M059J (cell line): ENCODE measurements around the gene C6orf132. TPM values are rescaled to one million over a fixed set of nuclear protein-coding genes. Genes with fewer than 3 reads are reported as not detected.

Experiments
- DNase-seq: peaks from one replicate; pipeline ENCODE4 v3.0.0-alpha.2; 2012; ENCODE audit warnings: low read depth
- total RNA-seq: library from RNA; depleted of rRNA; stranded (reverse); fragments of >200 nt; shearing (Covaris generic); gene quantifications from 2 replicates; pipeline ENCODE4 v1.2.3, GENCODE V29; 2014

Gene C6orf132
- total RNA-seq, 1 experiment from 2014 or later = 2.2 TPM

DNA sequence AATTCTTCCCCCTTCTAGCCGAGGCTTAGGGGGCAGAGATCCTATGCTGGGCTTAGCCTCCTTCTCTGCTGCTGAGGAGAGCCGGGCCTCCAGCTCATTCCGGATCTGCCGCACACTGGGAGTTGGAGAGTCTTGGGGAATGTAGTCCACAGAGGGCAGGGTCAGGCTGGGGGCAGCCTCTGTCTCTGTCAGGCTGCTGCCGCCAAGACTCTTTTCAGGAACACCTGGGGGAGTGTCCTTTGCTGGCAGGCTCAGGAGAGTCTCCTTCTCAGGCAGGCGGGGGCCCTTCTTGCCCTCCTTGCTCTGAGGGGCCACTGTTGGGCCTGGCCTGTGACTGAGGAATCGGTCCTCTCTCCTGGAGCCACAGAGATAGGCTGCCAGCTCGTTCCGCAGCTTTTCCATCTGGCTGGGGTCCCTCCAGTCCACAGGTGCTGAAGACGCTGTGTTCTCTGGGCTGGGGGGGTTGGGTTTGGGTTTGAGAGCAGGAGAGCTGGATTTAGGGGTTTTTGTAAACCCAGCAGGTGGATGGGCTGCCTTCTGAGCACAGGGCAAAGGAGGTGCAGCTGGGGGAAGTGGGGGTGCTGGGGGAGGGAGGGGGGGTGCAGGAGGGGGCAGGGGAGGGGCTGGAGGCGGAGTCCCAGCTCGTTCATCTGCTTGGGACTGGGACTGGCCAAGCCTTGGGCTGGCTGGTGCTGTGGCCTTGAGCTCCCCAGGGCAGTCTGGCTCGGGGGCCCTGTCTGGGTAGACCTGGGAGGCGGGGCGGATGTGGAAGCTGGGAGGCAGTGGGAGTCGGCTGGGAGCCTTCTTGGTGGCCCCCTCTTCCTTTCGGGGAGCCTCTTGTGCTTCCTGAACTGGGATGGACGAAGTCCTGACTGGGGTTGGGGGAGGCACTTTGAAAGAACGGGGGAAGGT lies 36.1 kb downstream of the C6orf132 start:
- no peak for DNase-seq

DNA sequence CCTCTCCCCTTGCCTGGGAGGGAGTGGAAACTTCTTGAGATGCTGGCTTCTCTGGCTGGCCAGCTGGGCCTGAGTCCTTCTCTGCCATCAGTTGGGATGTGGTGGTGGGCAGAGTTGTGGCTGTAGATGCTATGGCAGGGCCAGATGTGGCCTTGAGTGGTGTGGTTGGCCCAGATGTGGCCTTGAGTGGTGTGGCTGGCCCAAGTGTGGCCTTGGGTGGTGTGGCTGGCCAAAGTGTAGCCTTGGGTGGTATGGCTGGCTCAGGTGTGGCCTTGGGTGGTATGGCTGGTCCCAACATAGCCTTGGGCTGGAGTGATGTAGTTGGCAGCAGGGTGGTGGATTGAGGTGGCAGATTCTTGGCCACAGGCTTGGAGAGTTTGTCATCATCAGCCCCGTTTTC lies 36.7 kb downstream of the C6orf132 start:
- DNase-seq = no peak

DNA sequence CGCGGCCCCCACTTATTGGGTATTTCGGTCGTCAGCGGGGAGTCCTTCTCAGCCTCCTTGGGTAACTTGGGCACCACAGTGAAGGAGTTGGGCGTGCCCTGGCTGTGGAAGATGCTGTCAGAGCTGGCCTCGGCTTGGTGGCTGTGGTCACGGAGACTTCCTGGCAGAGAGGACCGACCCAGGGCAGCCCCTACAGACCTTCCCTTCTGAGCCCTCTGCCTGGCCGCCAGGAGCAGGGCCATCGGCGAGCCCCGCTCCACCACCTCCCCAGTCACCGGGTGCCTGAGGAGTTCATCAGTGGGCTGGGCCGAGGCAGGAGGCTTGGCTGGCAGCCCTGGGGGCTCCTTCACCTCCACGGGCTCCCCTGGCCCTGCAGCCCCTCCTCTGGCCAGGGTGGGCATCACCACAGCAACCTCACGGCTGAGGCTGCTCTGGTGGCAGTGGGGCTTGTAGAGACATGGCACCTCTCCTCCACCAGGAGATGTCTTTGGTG lies 37.2 kb downstream of the C6orf132 start:
- DNase-seq = no peak

DNA sequence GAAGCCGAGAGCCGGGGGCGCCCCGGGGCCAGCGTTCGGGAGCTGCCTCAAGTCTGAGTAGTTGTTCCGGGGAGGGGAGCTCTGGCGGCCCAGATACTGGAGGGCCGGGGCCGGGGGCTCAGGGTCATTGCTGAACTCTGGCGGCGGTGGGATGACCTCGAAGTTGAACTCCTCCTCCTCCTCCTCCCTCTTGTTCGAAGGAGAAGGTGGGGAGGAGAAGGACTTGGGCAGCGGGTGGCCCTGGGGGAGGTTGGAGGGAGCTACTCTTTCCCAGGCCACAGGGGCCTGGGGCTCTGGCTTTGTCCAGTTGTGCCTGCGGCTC lies 37.7 kb downstream of the C6orf132 start:
- DNase-seq = no peak

DNA sequence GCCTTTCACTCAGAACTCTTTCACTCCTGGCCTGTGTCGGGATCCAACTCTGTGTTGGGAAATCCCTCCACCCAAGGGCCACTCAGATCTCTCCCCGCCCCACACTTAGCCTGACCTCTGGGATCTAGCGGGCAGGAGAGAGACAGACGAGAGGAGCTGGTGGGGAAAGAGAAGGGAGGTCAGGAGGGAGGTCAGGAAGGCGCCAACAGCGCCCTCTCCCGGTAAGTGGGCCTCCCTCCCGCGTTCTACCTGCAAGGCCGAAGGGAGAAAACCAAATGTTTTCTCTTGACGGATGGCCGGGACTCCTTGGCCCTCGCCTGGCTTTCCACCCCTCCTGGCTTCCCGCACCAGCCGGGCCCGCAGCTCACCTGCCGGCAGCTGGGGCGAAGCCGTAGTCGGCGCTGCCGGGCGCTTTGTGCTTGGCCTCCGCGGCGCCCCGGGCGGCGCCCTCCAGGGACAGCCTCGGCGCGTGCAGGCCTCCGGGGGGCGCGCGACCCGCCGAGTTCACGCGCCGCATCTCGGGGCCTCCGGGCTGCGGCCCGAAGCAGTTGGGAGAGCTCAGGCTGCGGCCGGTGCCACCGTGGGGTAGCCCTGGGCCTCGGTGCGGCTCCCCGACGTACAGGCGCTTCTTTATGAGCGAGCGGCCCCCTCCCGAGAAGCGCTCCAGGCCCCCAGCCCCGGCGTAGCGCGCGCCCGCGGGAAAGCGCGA lies 38.2 kb downstream of the C6orf132 start:
- peak; percentile 47 for DNase-seq

DNA sequence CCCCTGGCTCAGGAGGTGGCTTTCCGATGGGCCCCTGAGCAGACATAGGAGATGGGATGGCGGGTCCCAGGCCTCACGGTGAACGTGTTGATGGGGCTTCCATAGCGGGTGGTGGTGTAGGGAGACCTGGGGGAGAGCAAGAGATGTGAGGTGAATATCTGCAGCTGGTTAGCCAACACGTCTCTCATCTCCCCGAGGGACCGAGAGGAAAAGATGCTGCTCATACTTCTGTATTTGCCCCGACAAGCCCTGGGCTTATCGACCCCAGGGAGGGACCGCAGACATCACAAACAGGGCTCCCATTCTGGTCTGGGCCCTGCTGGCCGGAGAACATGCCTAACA lies 38.7 kb downstream of the C6orf132 start:
- no peak for DNase-seq

DNA sequence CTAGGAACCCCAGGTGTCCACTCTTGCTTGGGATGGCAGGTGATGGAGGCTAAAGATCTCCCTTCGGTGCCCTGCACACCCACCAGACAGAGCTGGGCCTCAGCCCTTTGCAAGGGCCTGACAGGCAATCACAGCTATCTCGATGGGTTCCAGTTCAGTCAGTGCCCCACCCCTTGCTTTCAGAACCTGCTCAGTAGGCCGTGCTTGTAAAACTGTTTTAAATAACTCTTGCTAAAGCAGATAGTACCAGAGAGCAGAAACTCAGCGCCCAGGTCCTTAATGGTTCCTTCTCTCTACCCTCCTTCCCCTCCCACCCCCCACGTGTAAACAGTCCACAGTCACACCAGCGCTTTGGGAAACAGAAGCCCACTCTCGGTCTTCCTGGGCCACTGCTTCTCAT lies 39.2 kb downstream of the C6orf132 start:
- no peak for DNase-seq

DNA sequence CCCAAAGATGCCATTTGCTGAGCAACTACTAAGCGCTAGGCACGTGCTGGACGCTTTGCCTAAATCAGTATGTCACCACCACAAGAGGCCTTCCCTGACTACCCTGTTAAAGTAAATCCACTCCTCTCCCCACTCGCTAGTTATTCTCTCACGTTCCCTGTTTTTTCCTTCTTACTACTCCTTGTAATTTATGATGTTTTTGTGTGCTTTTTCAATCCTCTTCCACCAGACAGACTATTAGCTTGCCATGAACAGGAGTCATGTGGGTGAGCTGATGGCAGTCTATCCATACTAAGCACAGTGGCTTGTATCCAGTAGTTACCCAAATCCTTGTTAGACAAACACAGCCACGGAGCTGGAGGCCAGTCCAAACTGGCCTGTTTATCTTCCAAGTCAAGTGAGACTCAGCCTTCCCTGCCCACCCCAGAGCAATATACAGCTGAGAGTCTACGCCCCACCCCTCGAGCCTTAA lies 41.2 kb downstream of the C6orf132 start:
- peak; percentile 46 for DNase-seq

DNA sequence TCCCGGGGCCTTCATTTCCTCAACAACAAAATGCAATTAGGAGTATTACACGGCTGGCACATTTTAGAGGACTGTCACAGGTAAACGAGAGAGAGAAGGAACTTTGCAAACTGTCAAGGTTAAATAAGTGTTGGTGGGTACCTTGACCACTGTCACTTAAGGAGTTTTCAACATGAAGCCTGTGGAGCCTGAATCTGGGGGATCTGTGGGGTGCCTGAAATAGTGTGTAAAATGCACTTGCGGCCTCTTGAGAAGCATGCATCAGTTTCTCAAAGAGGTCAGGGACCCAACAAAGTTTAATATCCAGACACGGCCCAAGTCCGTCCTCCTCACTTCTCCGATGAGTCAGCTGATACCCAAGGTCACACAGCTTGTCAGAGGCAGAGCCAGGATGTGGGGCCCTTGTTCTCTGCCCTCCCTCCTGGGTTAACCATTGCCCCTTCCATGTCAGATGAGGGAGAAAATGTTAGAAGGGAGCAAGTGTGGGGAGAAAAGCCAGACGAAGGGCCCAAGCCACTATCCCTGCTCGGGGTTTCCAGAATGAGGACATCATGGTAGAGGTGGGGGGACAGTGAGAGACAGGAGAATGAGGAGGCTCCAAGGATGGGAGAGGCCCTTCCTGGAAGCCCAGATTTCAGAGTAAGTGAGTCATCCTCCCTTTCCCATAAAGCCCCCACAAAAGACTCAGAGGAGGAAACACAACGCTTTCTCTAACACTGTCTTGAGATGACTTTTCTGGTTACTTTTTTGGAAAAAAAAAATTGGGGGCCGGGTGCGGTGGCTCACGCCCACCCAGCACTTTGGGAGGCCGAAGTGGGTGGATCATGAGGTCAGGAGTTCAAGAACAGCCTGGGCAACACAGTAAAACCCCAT lies 42.2 kb downstream of the C6orf132 start:
- peak; percentile 85 for DNase-seq

DNA sequence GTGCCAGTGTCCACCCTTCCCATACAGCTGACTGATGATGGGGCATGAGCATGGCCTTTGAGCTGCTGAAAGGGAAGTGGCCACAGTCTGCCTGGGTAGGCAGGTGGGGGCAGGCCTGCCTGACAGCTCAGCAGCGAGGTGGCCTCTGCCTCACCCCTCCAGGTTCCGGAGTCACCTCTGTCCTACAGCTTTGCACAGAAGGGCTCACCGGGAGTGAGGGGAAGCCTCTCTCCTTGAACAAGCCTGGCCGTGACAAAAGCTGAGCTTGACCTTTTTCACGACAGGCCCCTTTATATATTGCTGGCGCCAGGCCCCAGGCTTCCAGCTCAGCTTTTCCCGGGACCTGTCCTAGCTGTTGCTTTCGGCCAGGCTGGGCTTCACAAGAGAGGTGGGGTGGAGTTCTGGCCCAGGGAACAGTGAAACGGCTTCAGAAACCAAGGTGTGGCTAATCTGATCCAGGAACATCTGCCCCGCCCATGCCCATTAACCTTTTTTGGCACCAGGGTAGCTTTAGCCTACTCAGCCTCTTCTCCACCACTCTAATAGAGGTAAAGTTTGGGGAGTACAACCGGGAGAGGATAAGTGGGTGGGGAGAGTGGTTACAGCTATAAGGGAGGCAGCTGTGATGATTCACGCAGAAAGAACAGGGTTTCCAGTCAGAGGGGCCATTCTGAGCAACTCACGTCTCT lies 42.9 kb downstream of the C6orf132 start:
- peak; percentile 83 for DNase-seq

DNA sequence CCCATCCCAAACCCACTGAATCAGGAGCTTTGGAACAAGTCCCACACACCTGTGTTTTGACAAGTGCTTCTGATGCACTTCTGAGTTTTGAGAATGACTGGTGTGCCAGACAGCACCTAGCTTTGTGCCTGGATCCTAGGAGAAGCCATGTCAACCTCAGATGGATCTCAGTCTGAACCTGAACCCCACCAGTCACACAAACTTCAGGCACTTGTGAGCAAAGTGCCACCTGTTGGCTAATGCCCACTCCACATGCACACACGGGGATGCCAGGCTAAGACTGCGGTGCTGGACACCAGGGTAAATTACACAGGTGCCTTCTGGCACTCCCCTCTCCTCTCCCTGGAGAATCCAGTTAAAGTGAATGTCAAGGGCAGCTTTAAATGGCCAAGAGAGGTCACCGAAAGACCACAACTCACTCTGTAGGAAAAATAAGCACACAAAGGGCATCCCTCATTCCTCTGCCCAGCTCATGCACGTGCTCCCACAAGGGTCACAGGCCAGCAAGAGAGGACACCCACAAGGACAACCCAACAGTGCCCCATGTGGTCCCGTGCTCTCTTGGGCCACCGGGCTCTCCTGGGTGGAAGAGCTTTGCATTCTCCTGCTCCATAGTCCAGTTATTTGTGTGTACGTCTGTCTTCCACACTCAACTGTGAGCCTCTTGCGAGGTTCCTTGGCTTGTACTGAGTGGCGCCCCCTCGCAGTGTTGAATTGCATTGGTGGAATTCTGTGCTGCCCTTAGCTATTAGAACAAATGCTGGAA lies 46.5 kb downstream of the C6orf132 start:
- peak; percentile 22 for DNase-seq

DNA sequence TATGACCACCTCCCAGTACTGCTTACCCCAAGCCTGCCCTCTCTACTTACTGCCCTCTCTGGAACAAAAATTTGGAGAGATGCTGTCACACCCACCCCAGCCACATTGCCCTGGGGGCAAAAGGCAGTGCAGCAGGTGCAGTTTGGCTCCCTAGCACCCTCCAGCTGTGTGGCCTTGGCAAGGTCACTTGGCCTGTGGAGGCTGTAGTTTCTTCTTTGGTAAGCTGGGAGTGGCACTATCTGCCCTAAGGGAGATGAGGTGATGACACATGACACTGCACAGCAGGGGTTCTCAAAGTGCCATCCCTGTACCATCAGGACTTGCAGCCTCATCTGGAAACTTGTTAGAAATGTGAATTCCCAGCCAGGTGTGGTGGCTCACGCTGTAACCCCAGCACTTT lies 47.3 kb downstream of the C6orf132 start:
- DNase-seq = no peak

DNA sequence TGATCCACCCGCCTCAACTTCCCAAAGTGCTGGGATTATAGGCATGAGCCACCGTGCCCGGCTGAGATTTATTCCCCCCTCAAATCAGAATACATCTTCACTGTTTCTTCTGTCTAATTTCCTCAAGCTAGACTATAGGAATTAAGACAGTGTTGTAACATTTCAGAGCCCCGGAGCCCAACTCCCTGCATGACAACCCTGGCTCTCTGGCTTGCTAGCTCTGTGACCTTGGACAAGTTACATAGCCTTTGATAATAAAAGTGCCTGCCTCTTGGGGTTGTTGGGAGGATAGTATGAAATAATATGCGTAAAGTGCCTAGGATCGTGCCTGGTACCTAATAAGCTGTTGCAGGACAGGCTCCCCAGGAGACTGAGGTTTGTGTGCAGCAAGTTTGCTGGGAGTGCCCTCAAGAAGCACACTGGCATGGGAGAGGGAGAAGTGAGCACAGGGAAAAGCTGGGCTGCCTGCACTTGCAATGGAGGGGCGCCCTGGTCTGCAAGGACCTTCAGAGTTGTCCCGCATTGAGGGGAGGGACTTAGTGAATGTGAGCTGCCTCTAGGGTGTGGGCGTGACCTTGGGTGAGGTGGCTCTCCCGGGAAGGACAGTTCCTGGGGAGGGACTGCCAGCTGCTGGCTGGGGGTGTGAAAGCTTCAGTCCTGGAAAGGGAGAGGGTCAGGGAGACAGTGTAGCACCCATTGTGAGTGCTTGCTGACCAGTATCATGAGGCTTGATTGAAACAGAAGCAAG lies 48.7 kb downstream of the C6orf132 start:
- DNase-seq = peak; percentile 42

DNA sequence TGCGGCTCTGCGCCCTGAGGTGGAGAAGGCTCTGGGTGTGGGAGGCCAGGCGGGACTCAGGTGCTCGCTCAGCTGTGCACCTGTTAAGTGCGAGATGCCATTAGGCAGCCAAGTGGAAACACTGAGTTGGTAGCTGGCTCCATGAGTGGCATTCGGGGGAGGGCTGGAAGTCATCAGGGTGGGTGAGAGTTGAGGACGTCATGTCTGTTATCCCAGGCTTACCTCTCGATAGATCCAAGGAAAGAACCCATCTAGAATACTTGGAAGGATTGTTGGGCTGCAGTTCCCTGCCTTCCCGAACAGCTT lies 50.7 kb downstream of the C6orf132 start:
- DNase-seq = no peak

DNA sequence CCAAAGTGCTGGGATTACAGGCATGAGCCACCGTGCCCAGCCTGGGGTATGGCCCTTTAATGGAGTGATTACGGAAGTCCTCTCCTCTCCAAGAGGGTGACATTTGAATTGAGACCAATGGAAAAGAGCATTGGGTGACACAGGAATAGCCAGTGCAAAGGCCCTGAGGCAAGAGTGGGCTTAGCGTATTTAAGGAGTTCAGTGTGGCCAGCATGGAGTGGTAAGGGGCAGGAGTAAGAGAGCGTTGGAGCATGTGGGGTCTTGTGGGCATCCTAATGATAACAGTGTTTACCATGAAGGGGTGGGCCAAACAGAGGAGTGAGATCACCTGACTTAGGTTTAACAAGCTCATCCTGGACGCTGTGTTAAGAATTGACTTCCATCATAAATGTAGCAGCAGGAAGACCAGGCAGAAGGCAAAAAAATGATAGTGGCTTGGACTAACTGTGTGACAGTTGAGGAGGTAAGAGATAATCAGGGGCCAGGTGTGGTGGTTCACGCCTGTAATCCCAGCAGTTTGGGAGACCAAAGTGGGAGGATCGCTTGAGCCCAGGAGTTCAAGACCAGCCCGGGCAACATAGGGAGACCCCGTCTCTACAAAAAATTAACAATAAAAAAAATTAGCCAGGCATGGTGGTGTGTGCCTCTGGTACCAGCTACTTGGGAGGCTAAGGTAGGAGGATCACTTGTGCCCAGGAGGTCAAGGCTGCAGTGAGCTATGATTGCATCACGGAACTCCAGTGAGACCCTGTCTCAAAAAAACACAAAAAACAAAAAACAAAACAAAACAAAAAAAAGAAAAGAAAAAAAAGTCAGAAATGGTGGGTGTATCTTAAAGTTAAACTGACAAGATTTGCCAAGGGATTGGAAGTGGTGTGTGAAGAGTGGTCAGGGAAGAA lies 51.4 kb downstream of the C6orf132 start:
- DNase-seq = no peak

DNA sequence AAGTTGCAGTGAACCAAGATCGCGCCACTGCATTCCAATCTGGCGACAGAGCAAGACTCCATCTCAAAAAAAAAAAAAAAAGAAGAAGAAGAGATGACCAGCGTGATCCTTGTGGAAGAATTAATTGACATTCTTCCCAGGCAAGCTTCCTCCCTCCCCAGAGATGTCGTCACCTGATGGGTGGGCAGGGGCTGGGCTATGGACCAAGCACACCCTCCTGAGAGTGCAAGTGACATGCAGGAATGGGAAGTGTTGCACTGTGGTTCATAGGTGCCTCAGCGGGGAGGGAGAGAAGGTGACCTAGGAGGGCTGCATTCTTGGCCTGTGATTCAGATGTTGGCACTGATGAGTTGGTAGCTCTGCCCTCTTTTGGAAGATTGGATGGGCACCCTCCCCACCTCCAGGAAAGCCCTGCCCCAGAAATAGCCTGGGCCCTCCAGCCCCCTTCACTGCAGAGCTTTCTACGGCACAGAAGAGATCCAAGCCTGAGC lies 54.3 kb downstream of the C6orf132 start:
- peak; percentile 92 for DNase-seq

DNA sequence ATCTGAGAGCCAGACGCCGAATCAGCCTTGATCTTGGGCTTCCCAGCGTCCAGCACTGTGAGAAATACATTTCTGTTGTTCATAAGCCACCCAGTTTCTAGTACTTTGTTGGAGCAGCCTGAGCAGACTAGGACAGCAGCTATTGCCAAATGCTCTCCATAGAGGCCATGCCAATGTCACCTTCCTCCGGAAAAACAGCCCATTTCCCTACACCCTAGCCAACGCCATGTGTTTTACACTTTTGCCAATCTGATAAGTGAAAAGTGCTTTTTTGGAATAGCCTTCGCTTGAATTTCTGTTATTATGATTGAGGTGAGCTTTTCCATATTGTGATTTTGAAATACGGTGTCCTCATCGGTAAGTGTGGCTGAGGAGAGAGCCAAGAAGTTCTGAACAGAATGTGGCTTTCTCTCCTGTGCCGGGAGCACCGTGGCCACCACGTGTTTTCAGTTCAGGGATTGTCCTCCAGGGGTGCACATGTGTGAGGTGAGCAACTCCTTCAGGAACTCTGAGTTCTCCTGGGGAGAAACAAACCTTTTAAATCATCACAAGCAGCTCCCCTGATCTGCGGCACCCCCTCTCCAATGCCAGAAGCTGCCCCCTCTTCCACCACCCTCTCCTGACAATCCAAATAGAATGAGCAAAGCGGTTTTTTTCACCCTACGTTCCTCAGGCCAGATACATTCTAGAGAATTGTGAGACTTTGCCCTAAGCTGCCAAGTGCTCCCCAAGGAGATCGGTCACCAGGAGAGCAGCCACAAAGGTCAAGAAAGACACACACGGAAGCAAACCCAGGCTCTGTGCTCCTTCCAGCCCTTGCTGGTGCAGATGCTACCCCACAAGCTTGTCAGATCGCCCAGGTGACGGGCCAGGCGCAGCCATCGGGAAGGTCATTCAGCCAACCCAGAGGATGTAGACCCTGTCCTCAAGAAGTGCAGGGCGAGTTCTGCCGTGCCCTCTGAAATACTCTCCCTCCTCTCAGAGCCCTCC lies 56.1 kb downstream of the C6orf132 start:
- DNase-seq = no peak

DNA sequence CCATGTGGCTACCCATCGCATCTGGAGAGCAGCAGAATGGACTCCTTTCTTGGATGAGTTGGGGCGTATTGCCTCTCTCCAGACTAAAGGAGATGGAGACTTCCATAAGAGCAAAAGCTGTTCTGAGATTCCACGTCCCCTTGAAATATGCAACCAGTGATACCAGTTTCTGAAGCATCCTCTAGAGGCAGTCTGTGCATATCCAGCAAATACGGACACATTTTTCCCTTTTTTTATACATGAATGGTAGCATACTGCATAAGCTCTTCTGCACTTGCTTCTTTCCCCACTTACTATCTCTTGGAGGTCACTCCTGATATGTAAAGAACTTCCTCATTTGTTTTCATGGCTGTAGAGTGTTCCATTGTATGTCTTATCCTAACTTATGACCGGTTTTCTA lies 57.5 kb downstream of the C6orf132 start:
- DNase-seq = no peak
